Uterus (tissue), 2 donors: ENCODE results near the gene TMEM222.

ENCODE experiments used
- CTCF ChIP-seq, 4 experiments: fragments of 200-600 bp in 2 of 4; fragments of 450-650 bp in 2 of 4; sonication (generic) in 2 of 4; IDR thresholded peaks; one replicate each; pipeline ENCODE4 v1.5.1; 2016 to 2019; ENCODE audit warnings: antibody characterized with exemption in 4 of 4, mild to moderate bottlenecking in 2 of 4, moderate library complexity in 1 of 4
- POLR2A ChIP-seq, 2 donors: fragments of 450-650 bp; IDR thresholded peaks; one replicate each; pipeline ENCODE4 v1.6.1; 2016; ENCODE audit warnings: antibody characterized with exemption in 2 of 2, mild to moderate bottlenecking in 1 of 2, moderate library complexity in 1 of 2

DNA sequence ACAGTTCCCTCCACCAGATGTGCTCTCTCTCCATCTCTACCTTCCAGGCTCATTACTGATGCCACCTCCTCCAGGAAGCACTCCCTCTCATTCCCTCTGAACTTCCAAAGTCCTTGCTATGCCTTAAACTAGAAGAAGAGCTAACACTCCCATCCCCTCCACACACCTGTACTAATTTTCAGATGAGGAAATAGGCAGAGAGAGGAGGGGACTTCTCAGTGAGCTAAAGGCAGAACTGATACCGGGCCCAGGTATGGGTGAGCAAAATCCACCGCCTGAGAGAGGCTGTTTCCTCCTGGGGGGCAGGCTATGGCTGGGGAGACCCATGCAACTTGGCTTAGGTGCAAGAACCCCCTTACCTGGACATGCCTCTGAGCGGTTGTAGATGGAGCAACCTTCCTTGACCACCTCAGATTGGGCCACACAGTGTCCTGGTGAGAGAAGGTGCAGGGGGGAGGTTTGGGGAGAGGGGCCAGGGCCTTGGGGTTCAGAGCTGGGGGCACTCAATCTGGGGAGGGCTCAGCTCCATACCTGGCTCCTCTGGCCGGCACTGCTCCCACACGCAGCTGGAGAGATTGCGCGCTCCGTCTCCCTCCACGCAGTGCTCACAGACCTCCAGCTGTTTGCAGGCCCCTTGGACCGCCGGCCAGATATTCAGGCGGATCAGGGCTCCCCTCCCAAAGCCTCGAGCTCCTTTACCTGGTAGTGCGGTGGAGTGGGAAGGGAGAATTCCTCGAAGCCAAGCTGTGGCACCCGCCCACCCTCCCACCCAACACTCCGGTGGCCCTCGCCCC is 60.2 kb downstream of the TMEM222 start:
- TF ChIP-seq POLR2A (IDR thresholded peaks at IDR 0.05): no peak
- TF ChIP-seq CTCF (IDR thresholded peaks at IDR 0.05): no peak
